GM12891 (cell line): ENCODE measurements around the gene OLR1.
A peak's percentile ranks its signal among the peaks of the same experiment; 100 is the strongest.

Experiments used
- DNase-seq: peaks from one replicate; pipeline ENCODE4 v3.0.0; 2011; ENCODE audit warnings: low spot score; ENCODE audit not compliant: insufficient read length
- FAIRE-seq: peaks from 2 replicates; lab custom pipeline; 2011; peaks lifted over from hg19 to GRCh38; lab: Jason Lieb, UNC
- PAX5 ChIP-seq: IDR thresholded peaks from 2 replicates; pipeline ENCODE4 v1.6.1; 2011; ENCODE audit warnings: low read length, moderate library complexity, mild to moderate bottlenecking; ENCODE audit not compliant: insufficient read depth, severe bottlenecking
- POLR2A ChIP-seq: IDR thresholded peaks from 2 replicates; pipeline ENCODE4 v1.6.1; 2011; ENCODE audit warnings: low read depth, low read length, control low read depth
- POLR2AphosphoS5 ChIP-seq: IDR thresholded peaks from 2 replicates; pipeline ENCODE4 v1.6.1; 2011; ENCODE audit warnings: low read depth, low read length, control low read depth
- POU2F2 ChIP-seq: IDR thresholded peaks from 2 replicates; pipeline ENCODE4 v1.6.1; 2011; ENCODE audit warnings: low read depth, mild to moderate bottlenecking, control low read depth, low read length, moderate library complexity
- SPI1 ChIP-seq: IDR thresholded peaks from 2 replicates; pipeline ENCODE4 v1.6.1; 2011; ENCODE audit warnings: low read depth, low read length, control low read depth
- TAF1 ChIP-seq: IDR thresholded peaks from 2 replicates; pipeline ENCODE4 v1.6.1; 2011; ENCODE audit warnings: low read depth, low read length, control low read depth

Gene OLR1

GRCh38 chr12:10158406-10158805 is 13.5 kb downstream of the OLR1 start:
- DNase-seq: no peak
- TF ChIP-seq POU2F2 (no peak), SPI1 (no peak), TAF1 (no peak), POLR2AphosphoS5 (no peak), PAX5 (no peak), POLR2A (no peak)
- FAIRE-seq: no peak

- TF ChIP-seq TAF1 (no peak), POLR2AphosphoS5 (no peak)
- FAIRE-seq: no peak
Measured at GRCh38 chr12:10155966-10156365, 16.0 kb downstream of the OLR1 start.

GRCh38 chr12:10154145-10154496 is 17.8 kb downstream of the OLR1 start:
- FAIRE-seq: no peak
- TF ChIP-seq TAF1 (no peak), POU2F2 (no peak), SPI1 (no peak), POLR2AphosphoS5 (no peak), PAX5 (no peak), POLR2A (no peak)
- DNase-seq: no peak

More at GRCh38 chr12:10155966-10156365, 16.0 kb downstream of the OLR1 start:
- DNase-seq: no peak

- TF ChIP-seq TAF1 (no peak), PAX5 (no peak), POLR2AphosphoS5 (no peak), SPI1 (no peak), POLR2A (no peak), POU2F2 (no peak)
- FAIRE-seq (peak; percentile 87), DNase-seq (peak; percentile 37)
Measured at GRCh38 chr12:10153271-10154144, 18.4 kb downstream of the OLR1 start.

- no peak for FAIRE-seq
- DNase-seq: no peak
- TF ChIP-seq TAF1: no peak
- no peak for TF ChIP-seq POU2F2
- TF ChIP-seq POLR2A: no peak
- no peak for TF ChIP-seq POLR2AphosphoS5
- TF ChIP-seq SPI1: no peak
- no peak for TF ChIP-seq PAX5
Measured at GRCh38 chr12:10151621-10152020, 20.3 kb downstream of the OLR1 start.

GRCh38 chr12:10147714-10148403 is 24.1 kb downstream of the OLR1 start:
- FAIRE-seq (peak; percentile 80), DNase-seq (no peak)
- TF ChIP-seq POU2F2: no peak
- TF ChIP-seq SPI1: no peak

GRCh38 chr12:10142976-10143589 is 28.8 kb downstream of the OLR1 start:
- FAIRE-seq: no peak
- no peak for TF ChIP-seq PAX5
- no peak for TF ChIP-seq TAF1
- TF ChIP-seq POLR2A: no peak
- no peak for DNase-seq

- DNase-seq (no peak), FAIRE-seq (peak; percentile 87)
- TF ChIP-seq POU2F2 (no peak), POLR2AphosphoS5 (no peak), PAX5 (no peak), POLR2A (no peak)
Measured at GRCh38 chr12:10140001-10140400, 31.9 kb downstream of the OLR1 start.

- no peak for DNase-seq
- FAIRE-seq: no peak
- TF ChIP-seq POLR2AphosphoS5 (no peak), PAX5 (no peak), POU2F2 (no peak), SPI1 (no peak), POLR2A (no peak), TAF1 (no peak)
Measured at GRCh38 chr12:10136637-10137205, 35.2 kb downstream of the OLR1 start.

- no peak for DNase-seq
- no peak for TF ChIP-seq POU2F2
- TF ChIP-seq POLR2A: no peak
- TF ChIP-seq POLR2AphosphoS5: no peak
- no peak for TF ChIP-seq SPI1
- no peak for TF ChIP-seq PAX5
- FAIRE-seq: no peak
Measured at GRCh38 chr12:10135126-10135525, 36.8 kb downstream of the OLR1 start.
